Esophagus (tissue), 2 donors: ENCODE results near the gene SYP. TPM values are rescaled to one million over a fixed set of nuclear protein-coding genes. Genes with fewer than 3 reads are reported as not detected.

Experiments used
- H3K27ac ChIP-seq, 2 donors: one replicate each; pipeline ENCODE4 v1.5.1; 2013; ENCODE audit warnings: low read depth in 2 of 2, mild to moderate bottlenecking in 2 of 2, inconsistent platforms in 1 of 2, low read length in 1 of 2, moderate library complexity in 1 of 2
- H3K27me3 ChIP-seq, 2 donors: one replicate each; pipeline ENCODE4 v1.6.1; 2013; ENCODE audit warnings: low read length in 2 of 2, control low read depth in 1 of 2, mild to moderate bottlenecking in 1 of 2; ENCODE audit not compliant: insufficient read depth in 2 of 2, control insufficient read depth in 1 of 2
- H3K36me3 ChIP-seq, 2 donors: one replicate each; pipeline ENCODE4 v1.6.1; 2013; ENCODE audit warnings: low read length in 1 of 2; ENCODE audit not compliant: control insufficient read depth in 2 of 2, insufficient read depth in 2 of 2
- H3K4me1 ChIP-seq, 2 donors: one replicate each; pipeline ENCODE4 v1.6.1; 2013; ENCODE audit warnings: low read length in 1 of 2; ENCODE audit not compliant: control insufficient read depth in 2 of 2, insufficient read depth in 2 of 2
- H3K4me3 ChIP-seq, 2 donors: one replicate each; pipeline ENCODE4 v1.5.1; 2013; ENCODE audit warnings: low read length in 2 of 2, mild to moderate bottlenecking in 2 of 2, low read depth in 1 of 2, moderate library complexity in 1 of 2
- H3K9me3 ChIP-seq, 2 donors: one replicate each; pipeline ENCODE4 v1.6.1; 2013; ENCODE audit warnings: mild to moderate bottlenecking in 2 of 2, low read depth in 1 of 2, low read length in 1 of 2, moderate library complexity in 1 of 2; ENCODE audit not compliant: control insufficient read depth in 2 of 2, insufficient read depth in 1 of 2
- WGBS, 2 donors: extraction: QIAGEN DNeasy Blood & Tissue Kit; methylation state at CpG; one replicate each; pipeline ENCODE4 v1.1.7; 2013; 5-methylcytosine and 5-hydroxymethylcytosine counted together
- polyA plus RNA-seq, 2 donors: library from polyadenylated mRNA; stranded (reverse); fragments of 200-250 nt; gene quantifications; one replicate each; pipeline ENCODE4 v1.2.3, GENCODE V29; 2013
- donor health status: healthy with polysubstance abuse.
- donor health status: Bipolar disorder and iron deficiency.

Gene SYP
- polyA plus RNA-seq, 2 donors: 0.75 to 0.79 TPM

DNA sequence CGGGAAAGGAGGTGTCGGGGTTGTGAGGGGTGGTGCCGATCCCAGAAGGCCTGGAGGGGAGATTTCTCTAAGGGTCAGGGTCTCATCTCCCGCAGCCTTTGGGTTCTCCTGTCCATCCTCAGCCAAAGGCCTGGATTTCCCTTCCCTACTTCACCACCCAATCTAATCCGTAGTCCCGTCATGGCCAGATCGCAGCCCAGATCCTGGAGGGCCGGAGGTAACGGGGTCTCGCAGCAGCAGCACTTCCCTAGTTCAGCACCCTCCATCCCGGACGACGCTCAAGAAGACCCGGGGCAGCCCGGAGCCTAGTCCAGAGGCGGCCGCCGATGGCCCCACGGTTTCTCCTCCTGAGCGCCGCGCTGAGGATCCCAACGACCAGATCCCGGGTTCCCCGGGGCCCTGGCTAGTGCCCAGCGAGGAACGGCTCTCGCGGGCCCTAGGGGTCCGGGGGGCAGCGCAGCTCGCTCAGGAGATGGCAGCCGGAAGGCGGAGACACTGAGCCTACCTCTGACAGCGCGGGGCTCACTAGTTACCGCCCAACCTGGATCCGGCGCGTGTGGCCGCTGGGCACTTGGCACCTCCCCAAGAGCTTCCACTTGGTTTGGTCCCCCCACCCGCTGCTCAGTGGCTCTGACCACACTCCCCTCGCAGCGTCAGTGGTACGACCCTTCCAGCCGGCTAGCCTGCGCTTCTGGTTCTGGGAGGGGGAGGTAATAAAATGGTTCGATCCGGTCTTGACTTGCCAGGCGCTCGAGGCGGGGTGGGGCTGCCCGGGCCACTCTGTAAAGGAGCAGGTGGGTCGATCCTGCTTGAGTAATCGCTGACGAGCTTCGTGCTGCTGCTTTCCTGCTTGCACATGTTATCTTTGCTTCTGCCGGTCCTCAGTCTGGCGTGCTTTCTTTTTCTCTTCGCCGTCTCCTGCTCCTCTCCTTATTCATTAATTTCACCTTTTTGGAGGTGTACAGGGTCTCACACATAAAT lies 33.8 kb downstream of the SYP start:
- WGBS, 2 donors: 7 to 35% methylated on average over 50 to 60 of the region's 61 CpGs
- peak overlapping the region; percentile 43 to 45 for H3K4me3 ChIP-seq
- peaks cover 0 to 6% of the 10 kb centered on the region in 2 donors for H3K4me1 ChIP-seq
- no peaks in the 10 kb centered on the region for H3K27me3 ChIP-seq
- peak overlapping the region; percentile 98 for H3K27ac ChIP-seq
- no peaks in the 10 kb centered on the region for H3K36me3 ChIP-seq
- H3K9me3 ChIP-seq: no peaks in the 10 kb centered on the region

- H3K4me1 ChIP-seq: peaks cover 0 to 6% of the 10 kb centered on the region in 2 donors
- no peak overlapping the region for H3K4me3 ChIP-seq
- H3K9me3 ChIP-seq: no peaks in the 10 kb centered on the region
- H3K36me3 ChIP-seq: no peaks in the 10 kb centered on the region
- 84% methylated on average over 31 of the region's 31 CpGs for WGBS, 2 donors
- peak overlapping the region; percentile 43 to 94 for H3K27ac ChIP-seq
- H3K27me3 ChIP-seq: no peaks in the 10 kb centered on the region
Measured at GRCh38 chrX:49164589-49165360, 35.2 kb downstream of the SYP start.

GRCh38 chrX:49163555-49164419 lies 36.2 kb downstream of the SYP start:
- Histone ChIP-seq H3K9me3 (no peaks in the 10 kb centered on the region), H3K27ac (peak overlapping the region; percentile 89 to 94), H3K36me3 (no peaks in the 10 kb centered on the region), H3K27me3 (no peaks in the 10 kb centered on the region), H3K4me1 (peaks cover 0 to 6% of the 10 kb centered on the region in 2 donors), H3K4me3 (peak overlapping the region; percentile 45 to 50)
- WGBS, 2 donors: 1 to 38% methylated on average over 47 to 69 of the region's 69 CpGs

- Histone ChIP-seq H3K4me1 (peaks cover 0 to 6% of the 10 kb centered on the region in 2 donors), H3K4me3 (peak within 1 kb of the TSS; percentile 45 to 51), H3K9me3 (no peaks in the 10 kb centered on the region), H3K27me3 (no peaks in the 10 kb centered on the region), H3K36me3 (no peaks in the 10 kb centered on the region), H3K27ac (peak within 1 kb of the TSS; percentile 89 to 94)
- WGBS, 2 donors: 41 to 66% methylated on average over 28 of the region's 28 CpGs
Measured at GRCh38 chrX:49162620-49163019, 37.4 kb downstream of the SYP start, which contains the start of gene MAGIX. MAGIX (plus strand) TSS chrX:49162758; CDS start chrX:49162890, 132 bp downstream.

DNA sequence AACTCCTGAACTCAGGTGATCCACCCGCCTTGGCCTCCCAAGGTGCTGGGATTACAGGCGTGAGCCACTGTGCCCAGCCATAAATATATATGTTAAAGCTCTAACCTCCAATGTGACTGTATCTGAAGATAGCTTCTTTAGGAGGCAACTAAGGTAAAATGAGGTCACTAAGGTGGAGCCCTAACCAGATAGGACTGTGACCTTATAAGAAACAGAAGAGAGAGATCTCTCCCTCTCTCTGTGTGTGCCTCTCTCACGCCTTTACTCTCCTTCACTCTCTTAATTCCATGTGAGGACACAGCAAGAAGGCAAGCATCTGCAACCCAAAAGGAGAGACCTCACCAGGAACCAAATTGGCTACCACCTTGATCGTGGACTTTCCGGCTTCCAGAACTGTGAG lies 38.4 kb downstream of the SYP start:
- WGBS, 2 donors: 86 to 92% methylated on average over 5 of the region's 5 CpGs
- Histone ChIP-seq H3K27me3 (no peaks in the 10 kb centered on the region), H3K27ac (no peak overlapping the region), H3K4me3 (no peak overlapping the region), H3K9me3 (no peaks in the 10 kb centered on the region), H3K36me3 (no peaks in the 10 kb centered on the region), H3K4me1 (peaks cover 0 to 6% of the 10 kb centered on the region in 2 donors)

DNA sequence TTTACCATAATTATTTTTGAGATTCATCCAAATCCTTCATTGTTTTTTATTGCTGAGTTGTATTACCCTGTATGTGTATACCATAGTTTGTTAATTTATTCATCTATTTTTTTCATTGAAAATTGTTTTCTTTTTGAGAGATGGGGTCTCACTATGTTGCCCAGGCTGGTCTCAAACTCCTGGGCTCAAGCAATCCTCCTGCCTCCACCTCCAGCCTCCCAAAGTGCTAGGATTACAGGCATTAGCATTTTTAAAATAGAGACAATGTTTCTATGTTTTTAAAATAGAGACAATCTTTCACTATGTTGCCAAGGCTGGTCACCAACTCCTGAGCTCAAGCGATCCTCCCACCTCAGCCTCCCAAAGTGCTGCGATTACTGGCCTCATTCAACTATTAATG lies 39.1 kb downstream of the SYP start:
- H3K4me3 ChIP-seq: no peak overlapping the region
- no peaks in the 10 kb centered on the region for H3K9me3 ChIP-seq
- H3K27ac ChIP-seq: no peak overlapping the region
- no peaks in the 10 kb centered on the region for H3K27me3 ChIP-seq
- peaks cover 0 to 5% of the 10 kb centered on the region in 2 donors for H3K4me1 ChIP-seq
- 92 to 97% methylated on average over 2 of the region's 2 CpGs for WGBS, 2 donors
- H3K36me3 ChIP-seq: no peaks in the 10 kb centered on the region

DNA sequence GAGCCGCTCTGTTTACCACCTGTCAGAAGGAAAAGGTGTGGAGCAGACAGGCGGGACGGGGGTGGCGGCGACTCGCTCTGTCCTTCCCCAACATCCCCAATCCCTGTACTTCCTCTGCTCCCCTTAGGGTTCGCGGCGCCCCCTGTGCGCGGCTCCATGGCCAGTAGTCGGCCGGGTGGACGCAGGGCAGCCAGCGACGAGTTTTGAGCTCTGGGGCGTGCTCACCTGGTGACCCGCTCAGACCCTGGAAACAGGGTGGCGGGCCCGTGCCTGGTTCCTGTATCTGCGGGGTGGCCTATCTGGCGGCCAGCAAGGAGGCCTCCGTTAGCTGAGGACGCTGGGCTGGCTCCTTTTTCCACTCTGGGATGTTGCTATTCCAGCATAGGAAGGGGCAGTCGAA lies 42.8 kb downstream of the SYP start:
- H3K4me3 ChIP-seq: no peak overlapping the region
- H3K27me3 ChIP-seq: no peaks in the 10 kb centered on the region
- no peaks in the 10 kb centered on the region for H3K36me3 ChIP-seq
- WGBS, 2 donors: 79 to 80% methylated on average over 24 of the region's 25 CpGs
- no peaks in the 10 kb centered on the region for H3K9me3 ChIP-seq
- H3K4me1 ChIP-seq: no peaks in the 10 kb centered on the region
- no peak overlapping the region for H3K27ac ChIP-seq

- no peaks in the 10 kb centered on the region for H3K9me3 ChIP-seq
- H3K27me3 ChIP-seq: no peaks in the 10 kb centered on the region
- H3K27ac ChIP-seq: peak overlapping the region; percentile 92 to 98
- peak overlapping the region; percentile 31 to 51 for H3K4me3 ChIP-seq
- H3K4me1 ChIP-seq: no peaks in the 10 kb centered on the region
- WGBS, 2 donors: 2 to 39% methylated on average over 58 to 65 of the region's 65 CpGs
- H3K36me3 ChIP-seq: no peaks in the 10 kb centered on the region
Measured at GRCh38 chrX:49155900-49156837, 43.8 kb downstream of the SYP start.
